Mucosa of gallbladder (tissue), 1 donor: ENCODE results near the gene C10orf71. TPM values are rescaled to one million over a fixed set of nuclear protein-coding genes. Genes with fewer than 3 reads are reported as not detected.

Experiments
- DNase-seq: peaks from one replicate; pipeline ENCODE4 v3.0.0-alpha.2; 2020; ENCODE audit warnings: low spot score
- total RNA-seq: library from RNA; stranded (reverse); gene quantifications from one replicate; pipeline ENCODE4 v1.2.1, GENCODE V29; 2021
- donor health status: DM: no; HTN: no; CAD: no.

Gene C10orf71
- total RNA-seq, 1 donor from 2014 or later: not detected

- DNase-seq: no peak
These were observed 8.4 kb upstream of the C10orf71 start for GRCh38 chr10:49290607-49291006.

- DNase-seq: no peak
These were observed 6.3 kb upstream of the C10orf71 start for GRCh38 chr10:49292565-49293207.

DNA sequence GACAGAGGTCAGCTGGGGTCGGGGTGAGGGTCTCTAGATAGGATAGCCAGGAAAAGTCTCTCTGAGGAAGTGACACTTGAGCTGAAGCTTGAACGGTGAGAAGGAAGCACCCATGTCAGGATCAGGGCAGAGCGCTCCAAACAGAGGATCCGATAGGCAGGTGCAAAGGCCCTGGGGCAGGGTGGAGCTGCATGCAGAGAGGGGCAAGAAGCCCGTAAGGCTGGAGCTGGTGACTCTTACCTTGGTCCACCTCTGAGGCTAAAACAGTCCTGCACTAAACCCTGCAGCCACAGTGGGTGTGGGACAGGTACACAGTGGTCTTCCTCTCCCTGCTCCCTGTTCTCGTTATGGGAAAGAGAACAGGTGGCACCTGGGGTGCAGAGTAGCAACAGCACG is 5.8 kb upstream of the C10orf71 start:
- DNase-seq: no peak

DNA sequence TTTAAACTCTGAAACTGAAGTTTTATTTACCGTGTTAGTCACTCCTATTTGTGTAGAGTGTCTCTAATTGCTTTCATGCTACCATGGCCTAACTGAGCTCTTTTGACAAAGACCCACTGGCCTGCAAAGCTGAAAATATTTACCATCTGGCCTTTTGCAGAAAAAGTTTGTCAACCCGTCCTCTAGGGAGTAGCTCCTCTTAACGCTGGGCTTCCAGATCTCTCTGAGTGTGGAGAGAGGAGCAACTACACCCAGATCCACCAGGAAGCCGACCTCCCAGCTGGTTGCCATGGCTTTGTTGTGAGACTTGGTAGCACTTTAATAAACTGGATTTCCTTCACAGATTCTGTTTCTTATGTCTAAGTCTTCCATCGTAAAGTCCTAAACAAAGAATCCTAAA is 4.2 kb upstream of the C10orf71 start:
- no peak for DNase-seq

DNA sequence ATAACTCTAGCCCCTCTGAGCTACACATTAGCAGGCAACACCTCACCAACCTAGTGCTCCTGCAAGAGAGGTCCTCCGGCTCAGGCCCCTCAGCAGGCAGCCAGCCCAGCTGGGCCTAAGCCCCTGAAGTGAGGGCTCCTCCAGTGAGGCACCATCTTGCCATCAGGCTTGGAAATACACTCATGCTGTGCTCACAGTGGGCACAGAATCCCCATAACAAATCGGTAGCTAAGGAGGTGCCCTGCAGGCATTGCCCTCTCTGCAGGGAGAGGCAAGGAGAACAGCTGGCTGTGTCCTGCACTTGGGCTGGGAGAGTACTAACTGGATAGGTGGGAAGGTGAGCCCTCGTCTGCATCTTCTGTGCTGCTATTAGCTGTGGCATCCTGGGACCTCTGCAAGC is 3.7 kb upstream of the C10orf71 start:
- DNase-seq: no peak

GRCh38 chr10:49296382-49296781 is 2.6 kb upstream of the C10orf71 start:
- DNase-seq: no peak

DNA sequence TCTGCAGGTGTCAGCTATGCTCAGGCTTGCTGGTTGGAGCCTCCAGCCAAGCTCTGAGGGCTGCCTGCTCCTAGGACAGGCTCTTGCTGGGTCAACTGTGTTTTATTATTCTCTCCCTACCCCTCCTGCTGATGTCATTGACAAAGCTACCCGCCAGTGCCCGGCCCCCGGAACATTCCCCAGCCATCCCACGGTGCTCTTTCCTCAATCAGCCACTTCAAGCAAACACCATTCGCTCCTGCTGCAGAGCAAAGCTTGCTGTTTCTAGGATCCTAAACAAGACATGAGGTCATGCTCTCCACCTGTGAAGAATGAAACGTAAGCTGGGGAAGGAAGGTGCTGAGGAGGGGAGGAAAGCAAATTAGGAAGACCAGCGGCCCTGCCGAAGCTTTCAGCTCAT is 2.1 kb upstream of the C10orf71 start:
- DNase-seq: no peak

GRCh38 chr10:49297818-49298670 is 926 bp upstream of the C10orf71 start:
- no peak for DNase-seq

DNA sequence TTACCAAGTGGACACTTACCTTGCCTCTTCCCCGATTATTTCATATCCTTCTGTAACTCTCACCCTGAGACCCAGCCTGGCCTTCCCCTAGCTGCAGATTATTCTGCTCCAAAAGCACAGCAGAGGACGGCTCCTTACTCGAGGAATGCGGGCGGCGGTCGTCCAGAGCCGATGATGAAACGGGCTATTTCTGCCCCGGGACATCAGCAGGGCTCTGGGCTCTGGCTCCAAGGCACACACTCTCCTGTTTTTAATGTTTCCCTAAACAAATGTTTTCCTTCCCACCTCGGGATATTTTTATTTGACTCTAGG is 343 bp upstream of the C10orf71 start:
- DNase-seq: peak; percentile 32

DNA sequence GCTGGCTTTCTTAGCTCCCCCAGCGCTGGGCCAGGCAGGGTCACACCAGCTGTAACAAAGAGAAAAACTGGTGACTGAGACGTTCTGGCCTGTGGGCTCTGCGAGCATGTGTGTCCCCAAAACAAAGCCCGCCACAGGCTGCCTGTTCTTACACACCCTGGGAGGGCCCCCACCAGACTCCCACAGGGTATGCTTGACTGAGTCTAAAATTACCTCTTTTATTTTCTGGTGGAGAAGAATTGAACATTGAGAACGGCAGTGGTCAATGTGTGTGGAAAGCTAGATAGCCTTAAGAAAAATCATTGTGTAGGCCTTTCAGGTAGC is 808 bp downstream of the C10orf71 start:
- no peak for DNase-seq

DNA sequence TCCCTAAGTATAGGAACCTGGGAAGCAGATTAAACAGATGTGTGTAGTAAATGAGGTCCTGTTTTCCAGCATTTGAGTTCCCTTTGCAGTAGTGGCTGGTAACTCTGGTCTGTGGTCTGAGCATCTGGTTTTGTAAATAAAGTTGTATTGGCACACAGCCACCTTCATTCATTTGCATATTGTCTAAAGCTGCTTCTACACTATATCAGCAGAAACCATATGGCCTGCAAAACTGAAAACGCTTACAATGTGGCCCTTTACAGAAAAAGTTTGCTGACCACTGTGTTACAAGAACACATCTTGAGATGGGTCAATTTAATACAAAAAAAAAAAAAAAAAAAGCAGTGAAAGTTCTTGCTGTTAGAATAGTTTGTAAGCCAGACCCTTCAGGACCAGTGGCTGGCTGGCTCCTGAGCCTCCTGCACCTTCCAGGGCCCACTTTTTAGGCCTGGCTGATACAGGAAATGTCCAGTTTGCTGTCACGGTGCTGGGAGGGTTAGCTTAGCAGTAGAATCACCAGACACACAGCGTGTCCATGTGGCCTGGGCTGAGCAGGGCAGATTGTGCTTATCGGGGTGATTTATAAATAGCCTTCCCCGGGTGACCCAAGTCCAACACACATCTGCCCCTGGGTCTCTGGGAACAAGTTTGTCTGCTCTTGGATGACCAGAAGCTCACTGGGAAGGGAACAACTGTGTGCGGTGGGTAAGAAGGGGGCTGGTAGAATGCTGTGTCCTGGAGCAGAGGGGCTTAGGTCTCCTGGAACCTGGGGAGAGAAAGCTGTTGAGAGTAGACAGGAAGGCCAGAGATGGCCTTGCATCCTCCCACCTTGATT is 1.4 kb downstream of the C10orf71 start:
- no peak for DNase-seq

- no peak for DNase-seq
These were observed 2.3 kb downstream of the C10orf71 start for GRCh38 chr10:49301302-49301701.

- DNase-seq: no peak
These were observed 3.1 kb downstream of the C10orf71 start for GRCh38 chr10:49302088-49302487.

DNA sequence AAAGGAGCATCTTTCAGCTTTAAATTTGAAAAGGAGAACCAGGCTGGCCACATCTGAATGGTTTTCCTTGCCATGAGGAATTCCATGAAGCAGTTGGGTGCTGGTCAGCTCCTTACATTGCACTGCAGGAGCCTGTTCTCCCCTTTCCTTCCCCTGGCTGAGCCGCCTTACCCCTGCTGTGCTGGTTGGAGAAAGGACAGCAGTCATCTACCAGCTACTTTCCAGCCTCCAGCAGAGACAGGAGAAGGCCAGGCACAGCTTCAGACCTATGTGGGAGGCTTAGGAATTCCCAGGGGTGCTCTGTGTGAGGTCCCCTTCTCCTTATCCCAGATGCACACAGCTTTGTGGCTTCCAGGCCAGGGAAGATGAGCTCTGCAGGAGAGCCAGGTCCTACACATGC is 4.7 kb downstream of the C10orf71 start:
- DNase-seq: no peak

DNA sequence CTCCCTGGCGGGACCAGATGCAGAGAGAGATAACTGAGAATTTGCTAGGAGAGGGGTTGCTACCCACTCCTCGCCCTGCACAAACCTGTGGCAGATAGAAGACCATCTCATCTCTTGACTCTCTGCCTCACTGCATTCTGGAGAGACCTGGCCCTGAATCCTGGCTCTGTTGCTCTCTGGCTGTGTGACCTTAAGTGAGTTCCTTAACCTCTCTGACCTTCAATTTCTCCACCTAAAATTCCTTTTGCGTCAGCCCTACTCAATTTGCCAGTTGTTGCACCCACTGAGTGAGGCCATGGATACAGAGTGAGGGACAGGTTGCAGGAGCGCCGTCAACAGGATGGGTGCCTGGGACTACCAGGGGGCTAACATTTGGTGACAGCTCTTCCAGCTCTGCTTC is 5.2 kb downstream of the C10orf71 start:
- no peak for DNase-seq

DNA sequence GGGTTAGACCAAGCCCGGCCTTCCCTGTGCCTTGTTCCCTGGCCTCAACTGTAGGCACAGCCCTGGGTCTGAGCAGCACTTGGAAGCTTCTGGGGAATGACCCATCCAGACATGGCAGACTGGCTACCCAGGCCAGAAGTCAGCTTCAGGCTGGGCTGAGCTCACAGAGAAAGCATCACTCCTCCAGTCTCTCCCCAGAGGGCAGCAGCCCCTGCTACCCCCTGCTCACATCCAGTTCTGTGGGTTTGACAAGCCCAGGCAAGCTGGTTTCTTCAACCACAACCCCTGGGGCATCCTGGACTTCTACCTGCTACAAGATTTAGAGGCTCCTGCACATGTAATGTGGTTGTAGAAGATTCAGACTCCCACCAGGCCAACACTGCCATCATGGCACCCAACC is 9.0 kb downstream of the C10orf71 start:
- no peak for DNase-seq

- DNase-seq: no peak
These were observed 9.9 kb downstream of the C10orf71 start for GRCh38 chr10:49308881-49309280.

DNA sequence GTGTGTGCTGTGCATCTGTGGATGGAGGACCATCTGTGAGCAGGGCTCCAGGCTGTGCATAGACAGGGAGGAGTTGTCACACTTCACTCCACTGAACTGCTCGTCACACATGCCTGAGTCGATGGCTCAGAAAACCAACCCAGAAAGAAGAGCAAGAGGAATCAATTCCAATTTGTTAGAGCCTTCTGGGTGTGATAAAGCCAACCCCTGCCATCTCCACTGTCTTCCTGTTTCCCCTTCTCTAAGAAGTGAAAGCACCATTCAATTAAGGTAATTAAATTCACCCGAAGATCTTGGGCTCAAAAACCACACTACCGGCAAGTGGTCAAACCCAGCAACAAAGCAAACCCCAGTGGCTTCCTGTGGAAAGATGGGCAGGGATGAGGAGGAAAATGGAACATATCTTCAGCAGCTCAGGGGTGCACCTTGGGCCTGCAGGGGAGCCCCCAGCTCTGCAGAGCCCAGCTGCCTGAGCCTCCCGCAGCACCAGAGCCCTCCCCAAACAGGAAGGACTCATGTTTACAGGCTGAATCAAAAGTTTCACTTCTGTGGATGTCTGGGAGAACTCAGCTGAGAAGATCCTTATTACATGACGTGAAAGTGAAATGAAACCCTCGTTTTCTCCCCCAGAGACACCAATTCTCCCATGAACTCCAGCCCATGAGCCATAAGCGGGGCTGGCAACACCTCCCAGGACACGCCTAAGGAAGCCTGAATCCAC is 10.9 kb downstream of the C10orf71 start:
- DNase-seq: no peak

GRCh38 chr10:49310460-49310859 is 11.5 kb downstream of the C10orf71 start:
- DNase-seq: no peak

DNA sequence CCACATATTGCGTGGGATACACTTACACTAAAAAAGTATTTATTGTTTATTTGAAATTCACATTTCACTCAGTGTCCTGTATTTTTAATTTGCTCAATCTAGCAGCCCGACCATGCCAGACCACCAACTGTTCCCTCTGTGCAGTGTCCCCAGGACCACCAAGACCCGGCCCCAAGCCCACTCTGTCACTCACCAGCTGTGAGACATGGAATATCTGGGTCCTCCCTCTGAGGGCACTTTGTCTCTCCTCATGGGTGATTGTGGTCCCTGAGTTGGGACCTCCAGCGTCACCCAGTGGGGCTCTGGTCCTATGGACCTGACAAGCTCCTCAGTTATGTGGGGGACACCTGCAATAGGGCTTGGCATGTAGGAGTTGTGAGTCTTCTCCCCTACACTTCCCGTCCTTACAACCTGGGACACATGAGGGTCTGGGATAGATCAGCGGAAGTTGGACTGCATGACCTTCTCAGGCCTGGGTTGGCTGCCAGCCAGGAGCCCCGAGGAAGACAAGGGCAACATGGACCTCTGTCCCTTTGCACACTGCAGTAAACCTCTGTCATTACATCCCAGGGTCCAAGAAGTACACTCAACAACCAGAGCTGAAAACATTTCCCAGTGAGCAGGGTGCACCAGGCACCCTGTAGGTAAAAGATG is 12.1 kb downstream of the C10orf71 start:
- no peak for DNase-seq

DNA sequence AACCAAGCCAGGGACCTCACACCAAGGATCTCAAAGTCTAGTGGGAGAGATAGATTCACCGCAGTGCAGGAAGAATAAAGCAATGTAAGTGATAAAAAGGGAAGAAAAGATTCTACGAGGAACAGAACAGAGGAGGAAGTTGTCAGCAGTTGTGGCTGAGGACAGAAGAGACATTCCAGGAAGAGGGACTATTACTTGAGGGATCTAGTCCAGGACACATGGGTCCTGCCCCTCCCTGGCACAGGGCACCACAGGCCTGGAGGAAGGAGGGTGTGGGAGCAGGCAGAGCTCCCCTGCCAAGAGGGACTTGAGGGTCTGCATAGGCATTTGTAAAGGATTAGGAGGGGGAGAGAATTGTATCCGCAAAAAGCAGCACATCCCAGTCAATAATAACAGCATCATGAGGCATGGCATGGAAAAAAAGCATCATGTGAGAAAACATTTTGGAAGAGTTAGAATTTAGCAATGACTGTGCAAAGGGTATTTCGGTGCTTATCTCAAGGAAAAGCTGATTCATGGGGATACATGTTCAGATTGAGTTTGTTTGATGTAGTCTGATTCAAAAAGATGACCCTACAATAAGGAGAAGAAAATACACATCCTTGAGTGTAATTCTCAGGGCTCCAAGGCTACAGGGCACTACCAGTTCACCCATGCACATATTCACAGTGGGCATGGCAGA is 12.7 kb downstream of the C10orf71 start:
- no peak for DNase-seq
